Sigmoid colon (tissue), 4 donors: ENCODE results near the gene CD276.

Experiments used
- EP300 ChIP-seq, 4 donors: sonication (generic); formaldehyde crosslinking; IDR thresholded peaks; one replicate each; pipeline ENCODE4 v1.6.1; 2017; ENCODE audit warnings: antibody characterized with exemption in 4 of 4
- POLR2A ChIP-seq, 2 donors: fragments of 450-650 bp; IDR thresholded peaks; one replicate each; pipeline ENCODE4 v1.6.1; 2016; ENCODE audit warnings: antibody characterized with exemption in 2 of 2, mild to moderate bottlenecking in 2 of 2, moderate library complexity in 2 of 2
- POLR2AphosphoS5 ChIP-seq, 4 donors: sonication (generic); formaldehyde crosslinking; IDR thresholded peaks; one replicate each; pipeline ENCODE4 v1.6.1; 2017; ENCODE audit warnings: antibody characterized with exemption in 4 of 4
- TF ChIP-seq, protein P1 (sequence below), 4 experiments: fragments of 450-650 bp in 3 of 4; fragments of 200-600 bp in 1 of 4; IDR thresholded peaks; one replicate each; pipeline ENCODE4 v1.5.1; 2016 to 2019; ENCODE audit warnings: antibody characterized with exemption in 4 of 4, mild to moderate bottlenecking in 3 of 4, moderate library complexity in 2 of 4

DNA sequence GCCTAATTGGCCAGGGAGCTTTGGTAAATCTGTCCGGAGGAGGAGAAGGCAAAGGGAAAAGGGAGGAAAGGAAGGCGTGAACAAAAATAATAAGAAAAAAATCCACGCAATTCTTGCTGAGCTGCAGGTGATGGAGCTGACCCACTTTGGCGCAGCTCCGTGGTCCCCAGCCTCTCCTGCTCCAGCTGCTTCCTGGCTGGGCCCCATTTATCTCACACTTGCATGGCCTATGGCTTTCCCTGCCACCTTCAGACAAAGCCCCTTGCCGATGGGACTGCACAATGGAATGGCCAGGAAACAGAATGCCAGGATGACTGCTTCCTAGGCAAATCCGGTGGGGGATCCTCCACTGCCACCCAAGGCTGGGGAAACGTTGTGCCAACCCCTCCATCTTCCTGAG, 62.1 kb downstream of the CD276 start:
- TF ChIP-seq, protein P1, sequence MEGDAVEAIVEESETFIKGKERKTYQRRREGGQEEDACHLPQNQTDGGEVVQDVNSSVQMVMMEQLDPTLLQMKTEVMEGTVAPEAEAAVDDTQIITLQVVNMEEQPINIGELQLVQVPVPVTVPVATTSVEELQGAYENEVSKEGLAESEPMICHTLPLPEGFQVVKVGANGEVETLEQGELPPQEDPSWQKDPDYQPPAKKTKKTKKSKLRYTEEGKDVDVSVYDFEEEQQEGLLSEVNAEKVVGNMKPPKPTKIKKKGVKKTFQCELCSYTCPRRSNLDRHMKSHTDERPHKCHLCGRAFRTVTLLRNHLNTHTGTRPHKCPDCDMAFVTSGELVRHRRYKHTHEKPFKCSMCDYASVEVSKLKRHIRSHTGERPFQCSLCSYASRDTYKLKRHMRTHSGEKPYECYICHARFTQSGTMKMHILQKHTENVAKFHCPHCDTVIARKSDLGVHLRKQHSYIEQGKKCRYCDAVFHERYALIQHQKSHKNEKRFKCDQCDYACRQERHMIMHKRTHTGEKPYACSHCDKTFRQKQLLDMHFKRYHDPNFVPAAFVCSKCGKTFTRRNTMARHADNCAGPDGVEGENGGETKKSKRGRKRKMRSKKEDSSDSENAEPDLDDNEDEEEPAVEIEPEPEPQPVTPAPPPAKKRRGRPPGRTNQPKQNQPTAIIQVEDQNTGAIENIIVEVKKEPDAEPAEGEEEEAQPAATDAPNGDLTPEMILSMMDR (IDR thresholded peaks at IDR 0.05): no peak
- no peak for TF ChIP-seq POLR2AphosphoS5 (IDR thresholded peaks at IDR 0.05)
- no peak for TF ChIP-seq EP300 (IDR thresholded peaks at IDR 0.05)
- no peak for TF ChIP-seq POLR2A (IDR thresholded peaks at IDR 0.05)
